Body of pancreas (tissue), 4 donors: ENCODE data around the gene SERPINH1. TPM values are rescaled to one million over a fixed set of nuclear protein-coding genes. Genes with fewer than 3 reads are reported as not detected.

Experiments used
- ATAC-seq: fragments of 150-250 bp; one replicate; pipeline ENCODE4 v1.9.1; 2016
- DNase-seq, 4 donors: peaks; one replicate each; pipeline ENCODE4 v3.0.0-alpha.2; 2019
- H3K27ac ChIP-seq, 4 donors: fragments of 200-600 bp; sonication (generic); 1 replicate in 3 of 4; 2 replicates in 1 of 4; pipeline versions ENCODE4 v1.5.1 to v1.6.1; 2016 to 2019; ENCODE audit warnings: mild to moderate bottlenecking in 1 of 4, mixed read lengths in 1 of 4, moderate library complexity in 1 of 4
- H3K27me3 ChIP-seq, 2 donors: fragments of 200-600 bp; sonication (generic); one replicate each; pipeline ENCODE4 v1.6.0; 2016; ENCODE audit warnings: mild to moderate bottlenecking in 1 of 2
- H3K36me3 ChIP-seq, 2 donors: fragments of 200-600 bp; sonication (generic); replicated peaks in 1 of 2; 2 replicates each; pipeline ENCODE4 v1.5.1; 2016; ENCODE audit warnings: low read depth in 2 of 2; ENCODE audit not compliant: insufficient read depth in 1 of 2
- H3K4me1 ChIP-seq: fragments of 200-600 bp; sonication (generic); one replicate; pipeline ENCODE4 v1.6.0; 2016
- H3K4me3 ChIP-seq, 2 donors: fragments of 200-600 bp; sonication (generic); 1 replicate in 1 of 2; 2 replicates in 1 of 2; pipeline ENCODE4 v1.5.1; 2016 to 2019
- H3K9me3 ChIP-seq, 3 donors: fragments of 200-600 bp; sonication (generic); 1 replicate in 2 of 3; 2 replicates in 1 of 3; pipeline ENCODE4 v1.5.1; 2016
- POLR2A ChIP-seq, 3 donors: fragments of 450-650 bp; IDR thresholded peaks; one replicate each; pipeline ENCODE4 v1.6.1; 2016; ENCODE audit warnings: antibody characterized with exemption in 3 of 3, mild to moderate bottlenecking in 2 of 3
- WGBS, 2 donors: methylation state at CpG; one replicate each; pipeline ENCODE4 v1.1.5; 2017; 5-methylcytosine and 5-hydroxymethylcytosine counted together
- intact Hi-C: fragments of 100-400 bp; cut with DNase I; formaldehyde crosslinking; loops from one replicate; pipeline ENCODE4 v1.15.1; 2023
- total RNA-seq, 2 donors: library from RNA; depleted of rRNA; stranded (reverse); fragments of >200 nt; gene quantifications; one replicate each; pipeline ENCODE4 v1.1.0, GENCODE V29; 2016
- TF ChIP-seq, protein P1 (sequence below), 7 experiments: fragments of 450-650 bp in 4 of 7; fragments of 200-600 bp in 3 of 7; sonication (generic) in 3 of 7; IDR thresholded peaks; one replicate each; pipeline ENCODE4 v1.5.1; 2016 to 2019; ENCODE audit warnings: antibody characterized with exemption in 7 of 7

SERPINH1 gene
- total RNA-seq, 2 donors from 2014 or later: 78.3 to 166 TPM

GRCh38 chr11:75532200-75533048 is 29.6 kb upstream of the SERPINH1 start:
- peak; percentile 81 for ATAC-seq
- H3K9me3 ChIP-seq: no peaks in the 10 kb centered on the region
- 26 to 33% methylated on average over 7 of the region's 7 CpGs for WGBS, 2 donors
- H3K27ac ChIP-seq: no peak overlapping the region
- intact Hi-C loops: loop anchor here (10.0 kb wide), 1 partner anchor 248 kb away; no protein-coding TSS in a partner anchor
- no peak overlapping the region for H3K4me3 ChIP-seq
- DNase-seq: peak; percentile 56 to 79 (median 70)
- H3K27me3 ChIP-seq: no peaks in the 10 kb centered on the region
- H3K4me1 ChIP-seq: peaks cover 3% of the 10 kb centered on the region
- H3K36me3 ChIP-seq: no peaks in the 10 kb centered on the region
- TF ChIP-seq, protein P1, sequence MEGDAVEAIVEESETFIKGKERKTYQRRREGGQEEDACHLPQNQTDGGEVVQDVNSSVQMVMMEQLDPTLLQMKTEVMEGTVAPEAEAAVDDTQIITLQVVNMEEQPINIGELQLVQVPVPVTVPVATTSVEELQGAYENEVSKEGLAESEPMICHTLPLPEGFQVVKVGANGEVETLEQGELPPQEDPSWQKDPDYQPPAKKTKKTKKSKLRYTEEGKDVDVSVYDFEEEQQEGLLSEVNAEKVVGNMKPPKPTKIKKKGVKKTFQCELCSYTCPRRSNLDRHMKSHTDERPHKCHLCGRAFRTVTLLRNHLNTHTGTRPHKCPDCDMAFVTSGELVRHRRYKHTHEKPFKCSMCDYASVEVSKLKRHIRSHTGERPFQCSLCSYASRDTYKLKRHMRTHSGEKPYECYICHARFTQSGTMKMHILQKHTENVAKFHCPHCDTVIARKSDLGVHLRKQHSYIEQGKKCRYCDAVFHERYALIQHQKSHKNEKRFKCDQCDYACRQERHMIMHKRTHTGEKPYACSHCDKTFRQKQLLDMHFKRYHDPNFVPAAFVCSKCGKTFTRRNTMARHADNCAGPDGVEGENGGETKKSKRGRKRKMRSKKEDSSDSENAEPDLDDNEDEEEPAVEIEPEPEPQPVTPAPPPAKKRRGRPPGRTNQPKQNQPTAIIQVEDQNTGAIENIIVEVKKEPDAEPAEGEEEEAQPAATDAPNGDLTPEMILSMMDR (IDR thresholded peaks at IDR 0.05): peak; percentile 63 to 92 (median 88)
- no peak for TF ChIP-seq POLR2A (IDR thresholded peaks at IDR 0.05)

DNA sequence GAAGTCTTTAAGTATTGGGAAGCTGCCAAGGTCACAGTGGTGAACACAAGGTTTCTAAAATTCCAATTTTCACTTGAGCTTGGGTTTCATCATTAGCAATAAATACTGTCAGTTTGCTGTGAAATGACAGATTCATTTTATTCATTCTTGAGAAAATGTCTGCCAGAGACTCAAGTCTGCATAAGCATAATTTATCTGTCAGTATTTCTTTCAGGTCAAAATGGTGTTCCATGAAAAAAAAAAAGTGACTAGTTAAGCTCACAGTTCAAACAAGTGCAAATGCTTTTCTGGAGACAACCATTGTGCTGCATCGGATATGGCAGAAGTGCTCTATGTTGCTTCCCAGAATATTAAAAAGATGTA is 28.2 kb upstream of the SERPINH1 start:
- ATAC-seq: no peak
- DNase-seq: no peak
- TF ChIP-seq POLR2A (IDR thresholded peaks at IDR 0.05): no peak
- TF ChIP-seq, protein P1 (IDR thresholded peaks at IDR 0.05): no peak
- no peak overlapping the region for H3K4me3 ChIP-seq
- intact Hi-C loops: loop anchor here (10.0 kb wide), 1 partner anchor 249 kb away; no protein-coding TSS in a partner anchor
- no peaks in the 10 kb centered on the region for H3K36me3 ChIP-seq
- WGBS, 2 donors: 70 to 79% methylated on average over 1 of the region's 1 CpG
- peaks cover 3% of the 10 kb centered on the region for H3K4me1 ChIP-seq
- no peaks in the 10 kb centered on the region for H3K9me3 ChIP-seq
- no peak overlapping the region for H3K27ac ChIP-seq
- no peaks in the 10 kb centered on the region for H3K27me3 ChIP-seq

DNA sequence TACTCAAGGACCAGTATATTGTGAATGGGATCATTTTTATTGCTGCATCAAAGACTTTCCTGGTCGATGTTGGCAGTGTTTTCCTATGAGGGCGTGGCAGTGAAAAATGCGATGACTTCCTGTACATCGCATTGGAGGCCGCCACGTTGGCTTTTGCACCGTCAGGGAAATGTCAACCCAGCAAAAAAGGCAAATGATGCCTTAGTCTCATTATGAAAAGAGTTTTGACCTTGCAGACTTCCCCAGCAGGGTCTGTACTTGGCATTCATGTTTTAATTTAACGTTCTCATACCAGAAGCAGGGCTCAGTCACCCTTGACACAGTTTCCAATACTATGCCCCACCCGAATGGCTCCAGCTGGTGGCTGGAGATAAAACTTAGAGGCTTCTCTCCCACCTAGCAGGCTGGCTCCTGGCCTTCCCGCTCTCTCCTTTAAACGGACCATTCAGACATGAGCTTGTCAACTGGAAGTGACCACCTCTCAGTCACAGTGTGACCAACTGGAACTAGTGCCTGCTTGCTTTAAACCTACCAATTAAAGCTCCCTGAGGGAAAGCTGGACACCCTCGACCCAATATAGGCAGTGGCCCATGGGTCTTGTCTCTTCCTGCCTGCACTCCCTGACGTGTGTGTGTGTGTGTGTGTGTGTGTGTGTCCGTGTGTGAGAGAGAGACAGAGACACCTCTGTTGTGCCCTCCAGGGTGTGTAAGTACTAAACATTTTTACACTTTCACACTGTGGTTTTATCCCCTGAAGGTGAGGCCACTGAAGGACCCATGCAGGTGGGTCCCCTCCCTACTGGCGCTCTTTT is 27.6 kb upstream of the SERPINH1 start:
- 45 to 50% methylated on average over 10 to 15 of the region's 15 CpGs for WGBS, 2 donors

DNA sequence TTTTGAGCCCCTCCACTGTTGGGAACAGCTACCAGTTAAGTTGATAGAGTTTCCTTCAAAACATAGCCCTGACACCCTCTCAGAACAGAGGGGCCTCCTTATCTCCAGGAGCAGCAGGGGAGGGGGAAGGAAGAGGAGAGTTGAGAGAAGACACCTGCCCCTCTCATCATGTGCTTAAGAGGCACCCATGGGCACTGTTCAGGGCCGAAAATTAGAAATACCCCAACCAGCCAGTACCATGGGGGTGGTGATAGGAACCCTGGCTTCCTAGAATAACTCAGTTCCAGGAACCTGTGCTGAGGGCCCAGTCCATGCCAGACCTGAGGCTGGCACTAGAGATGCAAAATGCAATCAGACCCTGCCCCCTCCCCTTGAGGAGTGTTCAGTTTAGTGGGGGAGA is 27.0 kb upstream of the SERPINH1 start:
- 75% methylated on average over 1 of the region's 1 CpG for WGBS, 2 donors
- H3K4me3 ChIP-seq: no peak overlapping the region
- H3K9me3 ChIP-seq: no peaks in the 10 kb centered on the region
- no peak for DNase-seq
- TF ChIP-seq, protein P1 (IDR thresholded peaks at IDR 0.05): no peak
- TF ChIP-seq POLR2A (IDR thresholded peaks at IDR 0.05): no peak
- intact Hi-C loops: loop anchor here (10.0 kb wide), 1 partner anchor 250 kb away; no protein-coding TSS in a partner anchor
- ATAC-seq: no peak
- H3K27ac ChIP-seq: no peak overlapping the region
- no peaks in the 10 kb centered on the region for H3K27me3 ChIP-seq
- H3K4me1 ChIP-seq: peaks cover 3% of the 10 kb centered on the region
- H3K36me3 ChIP-seq: no peaks in the 10 kb centered on the region

More for the DNA sequence above, 27.6 kb upstream of the SERPINH1 start:
- H3K4me1 ChIP-seq: peaks cover 3% of the 10 kb centered on the region
- intact Hi-C loops: loop anchor here (10.0 kb wide), 1 partner anchor 250 kb away; no protein-coding TSS in a partner anchor
- H3K27me3 ChIP-seq: no peaks in the 10 kb centered on the region
- ATAC-seq: no peak
- no peaks in the 10 kb centered on the region for H3K36me3 ChIP-seq
- TF ChIP-seq POLR2A (IDR thresholded peaks at IDR 0.05): no peak
- TF ChIP-seq, protein P1 (IDR thresholded peaks at IDR 0.05): no peak
- H3K4me3 ChIP-seq: no peak overlapping the region
- H3K27ac ChIP-seq: no peak overlapping the region
- H3K9me3 ChIP-seq: no peaks in the 10 kb centered on the region
- DNase-seq: no peak
